Spleen (tissue), 11 donors: ENCODE results near the gene ITGB6. TPM values are rescaled to one million over a fixed set of nuclear protein-coding genes. Genes with fewer than 3 reads are reported as not detected.

Experiments
- DNase-seq: peaks from one replicate; pipeline ENCODE4 v3.0.0-alpha.2; 2020
- H3K27ac ChIP-seq, 8 donors: fragments of 200-600 bp; sonication (generic) in 7 of 8; 1 replicate in 4 of 8; 2 replicates in 4 of 8; pipeline versions ENCODE4 v1.5.0 to v1.8.0; 2016 to 2021; ENCODE audit warnings: inconsistent platforms in 4 of 8, mild to moderate bottlenecking in 4 of 8, moderate library complexity in 1 of 8
- H3K27me3 ChIP-seq, 7 donors: fragments of 200-600 bp; sonication (generic) in 6 of 7; replicated peaks in 1 of 7; 1 replicate in 4 of 7; 2 replicates in 3 of 7; pipeline versions ENCODE4 v1.5.0 to v1.8.0; 2016 to 2021; ENCODE audit warnings: inconsistent platforms in 3 of 7, mild to moderate bottlenecking in 1 of 7
- H3K36me3 ChIP-seq, 6 donors: fragments of 200-600 bp; sonication (generic) in 5 of 6; 1 replicate in 4 of 6; 2 replicates in 2 of 6; pipeline versions ENCODE4 v1.5.0 to v1.8.0; 2016 to 2021; ENCODE audit warnings: inconsistent platforms in 2 of 6
- H3K4me1 ChIP-seq, 6 donors: fragments of 200-600 bp; sonication (generic) in 5 of 6; 1 replicate in 3 of 6; 2 replicates in 3 of 6; pipeline versions ENCODE4 v1.5.0 to v1.8.0; 2016 to 2021; ENCODE audit warnings: inconsistent platforms in 3 of 6
- H3K4me3 ChIP-seq, 8 donors: fragments of 200-600 bp; sonication (generic) in 7 of 8; 1 replicate in 4 of 8; 2 replicates in 4 of 8; pipeline versions ENCODE4 v1.5.0 to v1.8.0; 2016 to 2021; ENCODE audit warnings: inconsistent platforms in 4 of 8, mild to moderate bottlenecking in 4 of 8, moderate library complexity in 2 of 8
- H3K9me3 ChIP-seq, 8 donors: fragments of 200-600 bp; sonication (generic) in 7 of 8; 1 replicate in 4 of 8; 2 replicates in 4 of 8; pipeline versions ENCODE4 v1.5.0 to v1.8.0; 2016 to 2021; ENCODE audit warnings: inconsistent platforms in 4 of 8
- CTCF ChIP-seq, 11 experiments: fragments of 200-600 bp in 7 of 11; fragments of 450-650 bp in 4 of 11; sonication (generic) in 4 of 11; IDR thresholded peaks in 8 of 11; conservative IDR thresholded peaks in 3 of 11; 1 replicate in 7 of 11; 2 replicates in 4 of 11; pipeline versions ENCODE4 v1.4.0 to v1.8.0; 2016 to 2021; ENCODE audit warnings: antibody characterized with exemption in 11 of 11, inconsistent platforms in 4 of 11, mild to moderate bottlenecking in 1 of 11
- POLR2A ChIP-seq, 3 donors: fragments of 450-650 bp; IDR thresholded peaks; one replicate each; pipeline ENCODE4 v1.5.1; 2017; ENCODE audit warnings: antibody characterized with exemption in 3 of 3, mild to moderate bottlenecking in 1 of 3
- POLR2AphosphoS5 ChIP-seq, 3 donors: sonication (generic); formaldehyde crosslinking; IDR thresholded peaks; one replicate each; pipeline ENCODE4 v1.5.1; 2017; ENCODE audit warnings: antibody characterized with exemption in 3 of 3
- WGBS, 5 donors: extraction: QIAGEN DNeasy Blood & Tissue Kit in 3 of 5; methylation state at CpG; one replicate each; pipeline versions ENCODE4 v1.1.5 to v1.1.7; 2013 to 2018; 5-methylcytosine and 5-hydroxymethylcytosine counted together
- intact Hi-C: fragments of 100-400 bp; cut with DNase I; formaldehyde crosslinking; loops from one replicate; pipeline ENCODE4 v1.15.0; 2023; ENCODE audit warnings: low total_unique reads
- polyA plus RNA-seq, 3 donors: library from polyadenylated mRNA; stranded (reverse); fragments of 200-250 nt; gene quantifications; one replicate each; pipeline ENCODE4 v1.2.1, GENCODE V29; 2013
- total RNA-seq, 7 donors: library from RNA; depleted of rRNA in 3 of 7; stranded (reverse); fragments of >200 nt in 3 of 7; fragmentation: NEBNext Ultra II Directional in 4 of 7; extraction: Animal tissue kit (Norgen Biotek cat#: 25700) in 4 of 7; gene quantifications; one replicate each; pipeline versions ENCODE4 v1.1.0 to v1.2.1, GENCODE V29; 2016 to 2021
- donor health status: healthy with polysubstance abuse.
- donor health status: DM: no; HTN: no; CAD: no; lungs with moderate emphysema.
- donor health status: DM: no; HTN: no; CAD: no.
- donor health status: Bipolar disorder and iron deficiency.
- donor health status: healthy.
- donor health status: DM: no; HTN: no; CAD: no.
- donor health status: DM: yes; HTN: yes; CAD: no.

The ITGB6 gene
- total and polyA plus RNA-seq, 10 donors, result 0.02 TPM; not detected in 9

DNA sequence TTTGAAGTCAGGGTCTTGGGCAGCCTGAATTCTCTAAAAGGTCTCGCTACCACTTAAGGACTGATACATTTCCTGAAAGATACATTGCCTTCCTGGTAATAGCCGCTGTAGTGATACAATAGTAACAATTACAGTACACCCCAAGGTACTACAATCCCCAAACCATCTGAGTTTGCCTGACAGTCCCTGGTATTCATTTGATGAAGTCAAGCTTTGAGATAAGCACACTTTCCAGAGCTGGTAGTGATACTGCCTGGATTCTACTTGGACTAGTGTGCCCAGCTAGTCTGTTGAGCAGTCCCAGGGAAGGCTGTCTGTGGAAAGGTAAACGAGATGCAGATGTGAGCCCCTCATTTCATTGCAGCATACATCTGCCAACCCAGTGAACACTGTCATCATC is 24.4 kb upstream of the ITGB6 start:
- peaks cover 0 to 21% (median 14%) of the 10 kb centered on the region in 6 donors for H3K4me1 ChIP-seq
- no peak overlapping the region for H3K4me3 ChIP-seq
- intact Hi-C loops, result no loop called here
- H3K27me3 ChIP-seq, result no peaks in the 10 kb centered on the region
- WGBS, 5 donors, result 81 to 89% (median 84%) methylated on average over 3 of the region's 3 CpGs
- H3K27ac ChIP-seq, result no peak overlapping the region
- TF ChIP-seq POLR2A (IDR thresholded peaks at IDR 0.05), result no peak
- no peak for TF ChIP-seq POLR2AphosphoS5 (IDR thresholded peaks at IDR 0.05)
- no peak for TF ChIP-seq CTCF (IDR thresholded peaks at IDR 0.05 in 8 of 11, conservative IDR thresholded peaks at IDR 0.05 in 3 of 11)
- no peaks in the 10 kb centered on the region for H3K36me3 ChIP-seq
- no peak for DNase-seq
- no peaks in the 10 kb centered on the region for H3K9me3 ChIP-seq

DNA sequence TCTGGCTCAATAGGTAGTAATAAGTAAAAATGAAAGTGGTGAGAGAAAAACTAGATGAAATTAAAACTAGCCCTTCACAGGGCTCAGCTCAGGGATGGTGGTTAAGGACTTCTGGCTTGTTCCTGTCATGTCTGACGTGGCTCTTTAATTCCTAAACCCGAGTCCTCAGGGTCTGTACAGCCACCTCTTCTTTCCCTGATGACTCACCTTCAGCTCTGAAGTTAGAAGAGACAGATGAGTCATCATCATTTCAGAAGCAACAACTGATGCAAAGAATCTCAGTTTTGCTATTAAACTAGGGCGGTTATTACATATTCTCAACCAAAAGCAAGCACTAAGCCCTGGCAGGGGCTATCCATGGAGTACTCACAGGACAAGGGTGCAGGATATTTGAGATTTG is 24.0 kb upstream of the ITGB6 start:
- 63 to 78% (median 70%) methylated on average over 3 of the region's 3 CpGs for WGBS, 5 donors
- H3K4me3 ChIP-seq, result no peak overlapping the region
- TF ChIP-seq CTCF (IDR thresholded peaks at IDR 0.05 in 8 of 11, conservative IDR thresholded peaks at IDR 0.05 in 3 of 11) (no peak), POLR2AphosphoS5 (IDR thresholded peaks at IDR 0.05) (no peak), POLR2A (IDR thresholded peaks at IDR 0.05) (no peak)
- DNase-seq, result no peak
- intact Hi-C loops, result no loop called here
- no peak overlapping the region for H3K27ac ChIP-seq
- no peaks in the 10 kb centered on the region for H3K36me3 ChIP-seq
- H3K4me1 ChIP-seq, result peaks cover 0 to 21% (median 14%) of the 10 kb centered on the region in 6 donors
- no peaks in the 10 kb centered on the region for H3K27me3 ChIP-seq
- H3K9me3 ChIP-seq, result no peaks in the 10 kb centered on the region

GRCh38 chr2:160223560-160223959 is 23.5 kb upstream of the ITGB6 start:
- 81 to 91% (median 88%) methylated on average over 3 of the region's 3 CpGs for WGBS, 5 donors

More at GRCh38 chr2:160223560-160223959, 23.5 kb upstream of the ITGB6 start:
- no peak for DNase-seq
- TF ChIP-seq CTCF (IDR thresholded peaks at IDR 0.05 in 8 of 11, conservative IDR thresholded peaks at IDR 0.05 in 3 of 11), result no peak
- TF ChIP-seq POLR2A (IDR thresholded peaks at IDR 0.05), result no peak
- no peak for TF ChIP-seq POLR2AphosphoS5 (IDR thresholded peaks at IDR 0.05)
- no peaks in the 10 kb centered on the region for H3K36me3 ChIP-seq
- H3K9me3 ChIP-seq, result no peaks in the 10 kb centered on the region
- H3K27me3 ChIP-seq, result no peaks in the 10 kb centered on the region
- H3K4me3 ChIP-seq, result no peak overlapping the region
- peaks cover 0 to 21% (median 14%) of the 10 kb centered on the region in 6 donors for H3K4me1 ChIP-seq
- intact Hi-C loops, result no loop called here
- H3K27ac ChIP-seq, result no peak overlapping the region
